A673 (cell line): ENCODE results near the gene SNAP47.

Experiments
- EZH2 ChIP-seq: fragments of 200-600 bp; sonication (generic); IDR thresholded peaks from 2 replicates; pipeline ENCODE4 v1.6.1; 2017; ENCODE audit warnings: borderline replicate concordance, low read depth, mild to moderate bottlenecking, mixed read lengths, antibody characterized with exemption, low read length; ENCODE audit not compliant: poor library complexity, severe bottlenecking
- TF ChIP-seq, protein P1 (sequence below): fragments of 300-800, 200-600 bp; sonication (generic); conservative IDR thresholded peaks from 2 replicates; pipeline ENCODE4 v1.5.1; 2017; ENCODE audit warnings: low read depth, mild to moderate bottlenecking, antibody characterized with exemption, low read length, moderate library complexity, mixed read lengths

DNA sequence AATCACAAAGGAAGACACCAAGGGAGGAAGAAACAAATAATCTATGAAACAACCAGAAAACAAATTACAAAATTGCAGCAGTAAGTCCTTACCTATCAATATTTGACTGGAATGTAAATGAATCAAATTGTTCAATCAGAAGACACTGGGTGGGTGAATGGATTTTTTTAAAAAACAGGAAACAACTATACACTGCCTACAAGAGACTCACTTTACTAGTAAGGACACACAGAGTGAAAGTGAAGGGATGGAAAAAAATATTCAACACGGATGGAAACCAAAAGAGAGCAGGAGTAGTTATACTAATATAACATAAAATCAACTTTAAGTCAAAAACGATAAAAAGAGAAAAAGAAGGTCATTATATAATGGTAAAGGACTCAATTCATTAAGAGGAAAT, 73.8 kb downstream of the SNAP47 start:
- TF ChIP-seq EZH2, result no peak
- TF ChIP-seq, protein P1, sequence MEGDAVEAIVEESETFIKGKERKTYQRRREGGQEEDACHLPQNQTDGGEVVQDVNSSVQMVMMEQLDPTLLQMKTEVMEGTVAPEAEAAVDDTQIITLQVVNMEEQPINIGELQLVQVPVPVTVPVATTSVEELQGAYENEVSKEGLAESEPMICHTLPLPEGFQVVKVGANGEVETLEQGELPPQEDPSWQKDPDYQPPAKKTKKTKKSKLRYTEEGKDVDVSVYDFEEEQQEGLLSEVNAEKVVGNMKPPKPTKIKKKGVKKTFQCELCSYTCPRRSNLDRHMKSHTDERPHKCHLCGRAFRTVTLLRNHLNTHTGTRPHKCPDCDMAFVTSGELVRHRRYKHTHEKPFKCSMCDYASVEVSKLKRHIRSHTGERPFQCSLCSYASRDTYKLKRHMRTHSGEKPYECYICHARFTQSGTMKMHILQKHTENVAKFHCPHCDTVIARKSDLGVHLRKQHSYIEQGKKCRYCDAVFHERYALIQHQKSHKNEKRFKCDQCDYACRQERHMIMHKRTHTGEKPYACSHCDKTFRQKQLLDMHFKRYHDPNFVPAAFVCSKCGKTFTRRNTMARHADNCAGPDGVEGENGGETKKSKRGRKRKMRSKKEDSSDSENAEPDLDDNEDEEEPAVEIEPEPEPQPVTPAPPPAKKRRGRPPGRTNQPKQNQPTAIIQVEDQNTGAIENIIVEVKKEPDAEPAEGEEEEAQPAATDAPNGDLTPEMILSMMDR, result no peak
